ENCODE results near the gene ADNP2.

ADNP2 gene

GRCh38 chr18:80168982-80169381 is 59.9 kb downstream of the ADNP2 start:
- peaks cover 32% of the 10 kb centered on the region for H3K27me3 ChIP-seq (ENCODE audit: low read depth, low read length)
- no peak overlapping the region for H3K4me3 ChIP-seq (ENCODE audit: low read length)
- no peaks in the 10 kb centered on the region for H3K36me3 ChIP-seq (replicated peaks; ENCODE audit: low read depth, low read length)
- H3K27ac ChIP-seq (ENCODE audit: low read length), result no peak overlapping the region
- H3K4me2 ChIP-seq (ENCODE audit: low read length), result no peak overlapping the region
- H3K9ac ChIP-seq (ENCODE audit: low read length), result no peak overlapping the region
- TF ChIP-seq CTCF (IDR thresholded peaks at IDR 0.05; ENCODE audit: low read depth, low read length) (no peak), EZH2phosphoT487 (IDR thresholded peaks at IDR 0.05; ENCODE audit: low read depth) (no peak)
- no peak overlapping the region for H2AFZ ChIP-seq (ENCODE audit: low read depth, low read length)
- H3K79me2 ChIP-seq (ENCODE audit: low read length), result no peaks in the 10 kb centered on the region
- peaks cover 16% of the 10 kb centered on the region for H4K20me1 ChIP-seq (ENCODE audit: insufficient read depth, low read length)
- H3K9me3 ChIP-seq (ENCODE audit: insufficient read depth, low read length), result no peaks in the 10 kb centered on the region
- H3K4me1 ChIP-seq (ENCODE audit: low read length), result peaks cover 9% of the 10 kb centered on the region

- no peak overlapping the region for H3K4me2 ChIP-seq (ENCODE audit: low read length)
- peaks cover 20% of the 10 kb centered on the region for H4K20me1 ChIP-seq (ENCODE audit: insufficient read depth, low read length)
Measured at GRCh38 chr18:80169607-80170006, 60.5 kb downstream of the ADNP2 start.

GRCh38 chr18:80170395-80171053 is 61.5 kb downstream of the ADNP2 start:
- Histone ChIP-seq H4K20me1 (ENCODE audit: insufficient read depth, low read length) (peaks cover 22% of the 10 kb centered on the region), H3K36me3 (replicated peaks; ENCODE audit: low read depth, low read length) (no peaks in the 10 kb centered on the region), H3K4me2 (ENCODE audit: low read length) (no peak overlapping the region), H2AFZ (ENCODE audit: low read depth, low read length) (no peak overlapping the region), H3K4me3 (ENCODE audit: low read length) (no peak overlapping the region), H3K9me3 (ENCODE audit: insufficient read depth, low read length) (no peaks in the 10 kb centered on the region), H3K27me3 (ENCODE audit: low read depth, low read length) (peaks cover 43% of the 10 kb centered on the region), H3K79me2 (ENCODE audit: low read length) (no peaks in the 10 kb centered on the region), H3K4me1 (ENCODE audit: low read length) (peaks cover 9% of the 10 kb centered on the region), H3K27ac (ENCODE audit: low read length) (no peak overlapping the region), H3K9ac (ENCODE audit: low read length) (no peak overlapping the region)
- TF ChIP-seq EZH2phosphoT487 (IDR thresholded peaks at IDR 0.05; ENCODE audit: low read depth) (no peak), CTCF (IDR thresholded peaks at IDR 0.05; ENCODE audit: low read depth, low read length) (no peak)

More at GRCh38 chr18:80169607-80170006, 60.5 kb downstream of the ADNP2 start:
- Histone ChIP-seq H3K4me1 (ENCODE audit: low read length) (peaks cover 9% of the 10 kb centered on the region), H3K36me3 (replicated peaks; ENCODE audit: low read depth, low read length) (no peaks in the 10 kb centered on the region), H2AFZ (ENCODE audit: low read depth, low read length) (no peak overlapping the region), H3K27ac (ENCODE audit: low read length) (no peak overlapping the region), H3K79me2 (ENCODE audit: low read length) (no peaks in the 10 kb centered on the region), H3K9me3 (ENCODE audit: insufficient read depth, low read length) (no peaks in the 10 kb centered on the region), H3K4me3 (ENCODE audit: low read length) (no peak overlapping the region), H3K27me3 (ENCODE audit: low read depth, low read length) (peaks cover 36% of the 10 kb centered on the region), H3K9ac (ENCODE audit: low read length) (no peak overlapping the region)
- TF ChIP-seq EZH2phosphoT487 (IDR thresholded peaks at IDR 0.05; ENCODE audit: low read depth), result no peak

GRCh38 chr18:80171054-80171872 is 62.2 kb downstream of the ADNP2 start:
- H2AFZ ChIP-seq (ENCODE audit: low read depth, low read length), result no peak overlapping the region
- peak; percentile 100 for TF ChIP-seq CTCF (IDR thresholded peaks at IDR 0.05; ENCODE audit: low read depth, low read length)
- peak; percentile 26 for TF ChIP-seq EZH2phosphoT487 (IDR thresholded peaks at IDR 0.05; ENCODE audit: low read depth)

More at GRCh38 chr18:80171054-80171872, 62.2 kb downstream of the ADNP2 start:
- H3K36me3 ChIP-seq (replicated peaks; ENCODE audit: low read depth, low read length), result no peaks in the 10 kb centered on the region
- peaks cover 9% of the 10 kb centered on the region for H3K4me1 ChIP-seq (ENCODE audit: low read length)
- no peak overlapping the region for H3K9ac ChIP-seq (ENCODE audit: low read length)
- peaks cover 50% of the 10 kb centered on the region for H3K27me3 ChIP-seq (ENCODE audit: low read depth, low read length)
- no peak overlapping the region for H3K27ac ChIP-seq (ENCODE audit: low read length)
- H3K9me3 ChIP-seq (ENCODE audit: insufficient read depth, low read length), result no peaks in the 10 kb centered on the region
- peaks cover 25% of the 10 kb centered on the region for H4K20me1 ChIP-seq (ENCODE audit: insufficient read depth, low read length)
- H3K79me2 ChIP-seq (ENCODE audit: low read length), result no peaks in the 10 kb centered on the region
- H3K4me2 ChIP-seq (ENCODE audit: low read length), result peak overlapping the region; percentile 51
- peak overlapping the region; percentile 57 for H3K4me3 ChIP-seq (ENCODE audit: low read length)
